Liver (tissue), 9 donors: ENCODE results near the gene FKBP5. TPM values are rescaled to one million over a fixed set of nuclear protein-coding genes. Genes with fewer than 3 reads are reported as not detected.
"Not testable (repeated sequence)": the region's sequence is repeated elsewhere in the genome, so short reads cannot be mapped to it uniquely, and the experiment has no call there.

ENCODE experiments used
- DNase-seq: peaks from one replicate; pipeline ENCODE4 v3.0.0-alpha.2; 2017; ENCODE audit warnings: low spot score
- H3K27ac ChIP-seq, 2 donors: one replicate each; pipeline ENCODE4 v1.7.0; 2013; ENCODE audit warnings: inconsistent platforms in 2 of 2, low read length in 2 of 2, control low read depth in 1 of 2, low read depth in 1 of 2, mild to moderate bottlenecking in 1 of 2
- H3K27me3 ChIP-seq, 4 donors: one replicate each; pipeline versions ENCODE4 v1.6.1 to v1.7.0; 2013; ENCODE audit warnings: low read length in 3 of 4, inconsistent platforms in 1 of 4, mild to moderate bottlenecking in 1 of 4, moderate library complexity in 1 of 4; ENCODE audit not compliant: control insufficient read depth in 4 of 4, insufficient read depth in 4 of 4
- H3K36me3 ChIP-seq, 4 donors: one replicate each; pipeline versions ENCODE4 v1.6.1 to v1.7.0; 2013; ENCODE audit warnings: low read length in 3 of 4, mild to moderate bottlenecking in 3 of 4, low read depth in 1 of 4, moderate library complexity in 1 of 4; ENCODE audit not compliant: control insufficient read depth in 4 of 4, insufficient read depth in 3 of 4
- H3K4me1 ChIP-seq, 4 donors: one replicate each; pipeline versions ENCODE4 v1.6.1 to v1.7.0; 2013; ENCODE audit warnings: low read length in 3 of 4, mild to moderate bottlenecking in 3 of 4, moderate library complexity in 1 of 4; ENCODE audit not compliant: control insufficient read depth in 4 of 4, insufficient read depth in 4 of 4
- H3K4me3 ChIP-seq, 3 donors: one replicate each; pipeline versions ENCODE4 v1.6.1 to v1.7.0; 2013; ENCODE audit warnings: low read length in 3 of 3, control low read depth in 1 of 3, low read depth in 1 of 3, mild to moderate bottlenecking in 1 of 3
- H3K9ac ChIP-seq, 2 donors: one replicate each; pipeline ENCODE4 v1.7.0; 2013; ENCODE audit warnings: low read length in 2 of 2, mild to moderate bottlenecking in 2 of 2, moderate library complexity in 2 of 2, control low read depth in 1 of 2, low read depth in 1 of 2
- H3K9me3 ChIP-seq, 4 donors: one replicate each; pipeline versions ENCODE4 v1.6.1 to v1.7.0; 2013; ENCODE audit warnings: low read length in 3 of 4; ENCODE audit not compliant: control insufficient read depth in 4 of 4
- CTCF ChIP-seq: fragments of 150-350 bp; IDR thresholded peaks from 2 replicates; pipeline ENCODE4 v1.5.1; 2017; ENCODE audit warnings: improper control_type of control experiment, low read depth, low read length; ENCODE audit not compliant: missing input control
- FOXA1 ChIP-seq: IDR thresholded peaks from 2 replicates; pipeline ENCODE4 v1.6.1; 2016; ENCODE audit warnings: antibody characterized with exemption
- HNF4G ChIP-seq: IDR thresholded peaks from 2 replicates; pipeline ENCODE4 v1.6.1; 2016; ENCODE audit warnings: antibody characterized with exemption
- JUND ChIP-seq, 2 donors: IDR thresholded peaks; 2 replicates each; pipeline ENCODE4 v1.6.1; 2016; ENCODE audit warnings: antibody characterized with exemption in 2 of 2
- RAD21 ChIP-seq, 2 donors: IDR thresholded peaks; 2 replicates each; pipeline ENCODE4 v1.6.1; 2016; ENCODE audit warnings: antibody characterized with exemption in 2 of 2, mild to moderate bottlenecking in 2 of 2
- RXRA ChIP-seq, 2 donors: IDR thresholded peaks; 2 replicates each; pipeline ENCODE4 v1.6.1; 2017 to 2018; ENCODE audit warnings: antibody characterized with exemption in 2 of 2, mild to moderate bottlenecking in 1 of 2
- SP1 ChIP-seq: IDR thresholded peaks from 2 replicates; pipeline ENCODE4 v1.6.1; 2018; ENCODE audit warnings: antibody characterized with exemption, mild to moderate bottlenecking
- TAF1 ChIP-seq: conservative IDR thresholded peaks from 2 replicates; pipeline ENCODE4 v1.6.1; 2016; ENCODE audit warnings: antibody characterized with exemption, mild to moderate bottlenecking
- YY1 ChIP-seq: IDR thresholded peaks from 2 replicates; pipeline ENCODE4 v1.6.1; 2016; ENCODE audit warnings: antibody characterized with exemption, mild to moderate bottlenecking
- WGBS: extraction: QIAGEN DNeasy Blood & Tissue Kit; methylation state at CpG from one replicate; pipeline ENCODE4 v1.1.7; 2013; 5-methylcytosine and 5-hydroxymethylcytosine counted together
- polyA plus RNA-seq, 2 donors: library from polyadenylated mRNA; stranded (reverse) in 1 of 2; unstranded in 1 of 2; fragments of 200-250 nt in 1 of 2; fragments of >200 nt in 1 of 2; fragmentation: Nextera tagmentation in 1 of 2; extraction: Ambion mirVana in 1 of 2; gene quantifications; one replicate each; pipeline versions ENCODE4 v1.2.1 to v1.2.3, GENCODE V29; 2013 to 2015
- total RNA-seq, 2 donors: library from RNA; depleted of rRNA; stranded (reverse); fragments of >200 nt; gene quantifications; one replicate each; pipeline ENCODE4 v1.2.3, GENCODE V29; 2014
- TF ChIP-seq, protein P1 (sequence below): IDR thresholded peaks from 2 replicates; pipeline ENCODE4 v1.6.1; 2016; ENCODE audit warnings: antibody characterized with exemption
- TF ChIP-seq, protein P2 (sequence below): IDR thresholded peaks from 2 replicates; pipeline ENCODE4 v1.6.1; 2016; ENCODE audit warnings: antibody characterized with exemption
- TF ChIP-seq, protein P3 (sequence below): IDR thresholded peaks from 2 replicates; pipeline ENCODE4 v1.6.1; 2016; ENCODE audit warnings: antibody characterized with exemption
- TF ChIP-seq, protein P4 (sequence below): IDR thresholded peaks from 2 replicates; pipeline ENCODE4 v1.6.1; 2016; ENCODE audit warnings: antibody characterized with exemption, mild to moderate bottlenecking
- donor health status: healthy.
- donor health status: healthy.
- donor health status: healthy.
- donor health status: healthy.
- donor health status: healthy.

The FKBP5 gene
- total and polyA plus RNA-seq, 4 donors = 10.3 to 132 (median 63.7) TPM

- Histone ChIP-seq H3K9ac (no peak within 1 kb of the TSS), H3K4me1 (peaks cover 12 to 30% (median 26%) of the 10 kb centered on the region in 4 donors), H3K9me3 (no peaks in the 10 kb centered on the region), H3K27ac (no peak within 1 kb of the TSS), H3K4me3 (no peak within 1 kb of the TSS), H3K36me3 (no peaks in the 10 kb centered on the region), H3K27me3 (no peaks in the 10 kb centered on the region)
- 93% methylated on average over 10 of the region's 10 CpGs for WGBS
- DNase-seq = no peak
- TF ChIP-seq TAF1 = no peak
These were observed 48.3 kb upstream of the FKBP5 start, which contains the start of gene ARMC12 for GRCh38 chr6:35736982-35737412. Gene ARMC12 (plus strand): TSS chr6:35737032. CDS start chr6:35737109, 77 bp downstream.

- 65% methylated on average over 8 of the region's 8 CpGs for WGBS
- Histone ChIP-seq H3K9me3 (no peaks in the 10 kb centered on the region), H3K4me3 (no peak overlapping the region), H3K36me3 (no peaks in the 10 kb centered on the region), H3K27me3 (no peaks in the 10 kb centered on the region), H3K9ac (no peak overlapping the region), H3K27ac (no peak overlapping the region), H3K4me1 (peaks cover 12 to 33% (median 28%) of the 10 kb centered on the region in 4 donors)
- TF ChIP-seq RAD21 (IDR thresholded peaks at IDR 0.05) = peak; percentile 92 to 93
- no peak for TF ChIP-seq TAF1
- TF ChIP-seq CTCF = peak; percentile 90
- DNase-seq = peak; percentile 82
These were observed 47.7 kb upstream of the FKBP5 start for GRCh38 chr6:35736253-35736894.

- Histone ChIP-seq H3K27me3 (no peaks in the 10 kb centered on the region), H3K36me3 (no peaks in the 10 kb centered on the region), H3K27ac (no peak overlapping the region), H3K9ac (no peak overlapping the region), H3K4me3 (no peak overlapping the region), H3K9me3 (no peaks in the 10 kb centered on the region), H3K4me1 (peaks cover 12 to 41% (median 32%) of the 10 kb centered on the region in 4 donors)
- TF ChIP-seq RAD21 (IDR thresholded peaks at IDR 0.05) (no peak), FOXA1 (no peak), JUND (IDR thresholded peaks at IDR 0.05) (no peak), HNF4G (no peak), RXRA (IDR thresholded peaks at IDR 0.05) (no peak), SP1 (no peak), YY1 (no peak), TAF1 (no peak)
- TF ChIP-seq, protein P1, sequence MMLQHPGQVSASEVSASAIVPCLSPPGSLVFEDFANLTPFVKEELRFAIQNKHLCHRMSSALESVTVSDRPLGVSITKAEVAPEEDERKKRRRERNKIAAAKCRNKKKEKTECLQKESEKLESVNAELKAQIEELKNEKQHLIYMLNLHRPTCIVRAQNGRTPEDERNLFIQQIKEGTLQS = no peak
- TF ChIP-seq, protein P2, sequence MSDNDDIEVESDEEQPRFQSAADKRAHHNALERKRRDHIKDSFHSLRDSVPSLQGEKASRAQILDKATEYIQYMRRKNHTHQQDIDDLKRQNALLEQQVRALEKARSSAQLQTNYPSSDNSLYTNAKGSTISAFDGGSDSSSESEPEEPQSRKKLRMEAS = no peak
- TF ChIP-seq, protein P3, sequence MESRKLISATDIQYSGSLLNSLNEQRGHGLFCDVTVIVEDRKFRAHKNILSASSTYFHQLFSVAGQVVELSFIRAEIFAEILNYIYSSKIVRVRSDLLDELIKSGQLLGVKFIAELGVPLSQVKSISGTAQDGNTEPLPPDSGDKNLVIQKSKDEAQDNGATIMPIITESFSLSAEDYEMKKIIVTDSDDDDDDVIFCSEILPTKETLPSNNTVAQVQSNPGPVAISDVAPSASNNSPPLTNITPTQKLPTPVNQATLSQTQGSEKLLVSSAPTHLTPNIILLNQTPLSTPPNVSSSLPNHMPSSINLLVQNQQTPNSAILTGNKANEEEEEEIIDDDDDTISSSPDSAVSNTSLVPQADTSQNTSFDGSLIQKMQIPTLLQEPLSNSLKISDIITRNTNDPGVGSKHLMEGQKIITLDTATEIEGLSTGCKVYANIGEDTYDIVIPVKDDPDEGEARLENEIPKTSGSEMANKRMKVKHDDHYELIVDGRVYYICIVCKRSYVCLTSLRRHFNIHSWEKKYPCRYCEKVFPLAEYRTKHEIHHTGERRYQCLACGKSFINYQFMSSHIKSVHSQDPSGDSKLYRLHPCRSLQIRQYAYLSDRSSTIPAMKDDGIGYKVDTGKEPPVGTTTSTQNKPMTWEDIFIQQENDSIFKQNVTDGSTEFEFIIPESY = no peak
- TF ChIP-seq, protein P4, sequence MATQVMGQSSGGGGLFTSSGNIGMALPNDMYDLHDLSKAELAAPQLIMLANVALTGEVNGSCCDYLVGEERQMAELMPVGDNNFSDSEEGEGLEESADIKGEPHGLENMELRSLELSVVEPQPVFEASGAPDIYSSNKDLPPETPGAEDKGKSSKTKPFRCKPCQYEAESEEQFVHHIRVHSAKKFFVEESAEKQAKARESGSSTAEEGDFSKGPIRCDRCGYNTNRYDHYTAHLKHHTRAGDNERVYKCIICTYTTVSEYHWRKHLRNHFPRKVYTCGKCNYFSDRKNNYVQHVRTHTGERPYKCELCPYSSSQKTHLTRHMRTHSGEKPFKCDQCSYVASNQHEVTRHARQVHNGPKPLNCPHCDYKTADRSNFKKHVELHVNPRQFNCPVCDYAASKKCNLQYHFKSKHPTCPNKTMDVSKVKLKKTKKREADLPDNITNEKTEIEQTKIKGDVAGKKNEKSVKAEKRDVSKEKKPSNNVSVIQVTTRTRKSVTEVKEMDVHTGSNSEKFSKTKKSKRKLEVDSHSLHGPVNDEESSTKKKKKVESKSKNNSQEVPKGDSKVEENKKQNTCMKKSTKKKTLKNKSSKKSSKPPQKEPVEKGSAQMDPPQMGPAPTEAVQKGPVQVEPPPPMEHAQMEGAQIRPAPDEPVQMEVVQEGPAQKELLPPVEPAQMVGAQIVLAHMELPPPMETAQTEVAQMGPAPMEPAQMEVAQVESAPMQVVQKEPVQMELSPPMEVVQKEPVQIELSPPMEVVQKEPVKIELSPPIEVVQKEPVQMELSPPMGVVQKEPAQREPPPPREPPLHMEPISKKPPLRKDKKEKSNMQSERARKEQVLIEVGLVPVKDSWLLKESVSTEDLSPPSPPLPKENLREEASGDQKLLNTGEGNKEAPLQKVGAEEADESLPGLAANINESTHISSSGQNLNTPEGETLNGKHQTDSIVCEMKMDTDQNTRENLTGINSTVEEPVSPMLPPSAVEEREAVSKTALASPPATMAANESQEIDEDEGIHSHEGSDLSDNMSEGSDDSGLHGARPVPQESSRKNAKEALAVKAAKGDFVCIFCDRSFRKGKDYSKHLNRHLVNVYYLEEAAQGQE = no peak
- DNase-seq = no peak
- WGBS = 88% methylated on average over 3 of the region's 3 CpGs
These were observed 46.7 kb upstream of the FKBP5 start for GRCh38 chr6:35735452-35735851.

DNA sequence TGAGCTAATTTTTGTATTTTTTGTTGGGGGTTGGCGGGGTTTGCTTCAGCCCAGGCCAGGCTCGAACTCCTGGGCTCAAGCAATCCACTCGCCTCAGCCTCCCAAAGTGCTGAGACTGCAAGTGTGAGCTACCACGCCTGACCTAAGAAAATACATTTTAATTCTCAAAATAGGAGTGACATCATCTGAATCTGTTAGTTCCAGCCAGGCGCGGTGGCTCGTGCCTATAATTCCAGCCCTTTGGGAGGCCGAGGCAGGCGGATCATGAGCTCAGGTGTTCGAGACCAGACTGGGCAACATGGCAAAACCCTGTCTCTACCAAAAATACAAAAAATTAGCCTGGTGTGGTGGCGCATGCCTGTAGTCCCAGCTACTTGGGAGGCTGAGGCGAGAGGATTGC lies 45.6 kb upstream of the FKBP5 start:
- H3K27ac ChIP-seq, DNase-seq, H3K9me3 ChIP-seq, H3K4me3 ChIP-seq, H3K27me3 ChIP-seq, H3K36me3 ChIP-seq, H3K9ac ChIP-seq: not testable (repeated sequence)
- H3K4me1 ChIP-seq = peaks cover 16 to 43% (median 32%) of the 10 kb centered on the region in 4 donors
- 96% methylated on average over 12 of the region's 12 CpGs for WGBS
